ENCODE measurements around the gene CDCA4.

CDCA4 gene

GRCh38 chr14:104982548-104983230 lies 38.2 kb downstream of the CDCA4 start:
- no peaks in the 10 kb centered on the region for H3K9me3 ChIP-seq (ENCODE audit: control extremely low read depth in 1 of 5, control insufficient read depth in 4 of 5, insufficient read depth in 2 of 5, low read depth in 1 of 5, low read length in 4 of 5)
- no peak overlapping the region for H3K27ac ChIP-seq (ENCODE audit: insufficient read depth in 1 of 2, low read depth in 1 of 2, low read length in 2 of 2, poor library complexity in 1 of 2, severe bottlenecking in 2 of 2)
- CTCF ChIA-PET, result no interaction called here
- no peak for DNase-seq
- H3K4me1 ChIP-seq (ENCODE audit: control extremely low read depth in 1 of 4, control insufficient read depth in 4 of 4, insufficient read depth in 4 of 4, low read length in 3 of 4), result peaks cover 0 to 21% (median 20%) of the 10 kb centered on the region in 4 experiments
- POLR2A ChIA-PET, result no interaction called here
- H3K36me3 ChIP-seq (ENCODE audit: control insufficient read depth in 4 of 4, insufficient read depth in 4 of 4, low read length in 3 of 4), result no peaks in the 10 kb centered on the region
- peaks cover 0 to 13% (median 11%) of the 10 kb centered on the region in 5 experiments for H3K27me3 ChIP-seq (replicated peaks in 2 of 5; ENCODE audit: control insufficient read depth in 4 of 5, insufficient read depth in 5 of 5, low read length in 4 of 5)
- H3K4me3 ChIP-seq (ENCODE audit: control insufficient read depth in 1 of 7, extremely low read depth in 1 of 7, insufficient read depth in 4 of 7, low read depth in 2 of 7, low read length in 6 of 7), result no peak overlapping the region
- 90% methylated on average over 7 of the region's 10 CpGs for WGBS (ENCODE audit: insufficient coverage)

- 93% methylated on average over 13 of the region's 17 CpGs for WGBS (ENCODE audit: insufficient coverage)
- DNase-seq, result no peak
- Histone ChIP-seq H3K9me3 (ENCODE audit: control extremely low read depth in 1 of 5, control insufficient read depth in 4 of 5, insufficient read depth in 2 of 5, low read depth in 1 of 5, low read length in 4 of 5) (no peaks in the 10 kb centered on the region), H3K27me3 (replicated peaks in 2 of 5; ENCODE audit: control insufficient read depth in 4 of 5, insufficient read depth in 5 of 5, low read length in 4 of 5) (peaks cover 0 to 21% (median 17%) of the 10 kb centered on the region in 5 experiments), H3K4me3 (ENCODE audit: control insufficient read depth in 1 of 7, extremely low read depth in 1 of 7, insufficient read depth in 4 of 7, low read depth in 2 of 7, low read length in 6 of 7) (no peak overlapping the region), H3K27ac (ENCODE audit: insufficient read depth in 1 of 2, low read depth in 1 of 2, low read length in 2 of 2, poor library complexity in 1 of 2, severe bottlenecking in 2 of 2) (no peak overlapping the region), H3K36me3 (ENCODE audit: control insufficient read depth in 4 of 4, insufficient read depth in 4 of 4, low read length in 3 of 4) (no peaks in the 10 kb centered on the region), H3K4me1 (ENCODE audit: control extremely low read depth in 1 of 4, control insufficient read depth in 4 of 4, insufficient read depth in 4 of 4, low read length in 3 of 4) (peaks cover 0 to 25% (median 21%) of the 10 kb centered on the region in 4 experiments)
- ChIA-PET CTCF (interaction anchor here (1.0 to 1.9 kb wide), 3 partner anchors 38 to 63 kb away, joined by 3 to 11 read pairs (median 7); no protein-coding TSS in a partner anchor), POLR2A (no interaction called here)
These were observed 39.0 kb downstream of the CDCA4 start for GRCh38 chr14:104981699-104982541.

GRCh38 chr14:104980611-104981531 lies 40.0 kb downstream of the CDCA4 start:
- ChIA-PET POLR2A (no interaction called here), CTCF (interaction anchor here (1.0 to 1.9 kb wide), 4 partner anchors 12 to 64 kb away, joined by 3 to 11 read pairs (median 6); no protein-coding TSS in a partner anchor)
- Histone ChIP-seq H3K4me3 (ENCODE audit: control insufficient read depth in 1 of 7, extremely low read depth in 1 of 7, insufficient read depth in 4 of 7, low read depth in 2 of 7, low read length in 6 of 7) (no peak overlapping the region), H3K36me3 (ENCODE audit: control insufficient read depth in 4 of 4, insufficient read depth in 4 of 4, low read length in 3 of 4) (no peaks in the 10 kb centered on the region), H3K27me3 (replicated peaks in 2 of 5; ENCODE audit: control insufficient read depth in 4 of 5, insufficient read depth in 5 of 5, low read length in 4 of 5) (peaks cover 0 to 28% (median 18%) of the 10 kb centered on the region in 5 experiments), H3K4me1 (ENCODE audit: control extremely low read depth in 1 of 4, control insufficient read depth in 4 of 4, insufficient read depth in 4 of 4, low read length in 3 of 4) (peaks cover 0 to 18% (median 15%) of the 10 kb centered on the region in 4 experiments), H3K27ac (ENCODE audit: insufficient read depth in 1 of 2, low read depth in 1 of 2, low read length in 2 of 2, poor library complexity in 1 of 2, severe bottlenecking in 2 of 2) (no peak overlapping the region), H3K9me3 (ENCODE audit: control extremely low read depth in 1 of 5, control insufficient read depth in 4 of 5, insufficient read depth in 2 of 5, low read depth in 1 of 5, low read length in 4 of 5) (no peaks in the 10 kb centered on the region)
- 96% methylated on average over 21 of the region's 22 CpGs for WGBS (ENCODE audit: insufficient coverage)
- no peak for DNase-seq

DNA sequence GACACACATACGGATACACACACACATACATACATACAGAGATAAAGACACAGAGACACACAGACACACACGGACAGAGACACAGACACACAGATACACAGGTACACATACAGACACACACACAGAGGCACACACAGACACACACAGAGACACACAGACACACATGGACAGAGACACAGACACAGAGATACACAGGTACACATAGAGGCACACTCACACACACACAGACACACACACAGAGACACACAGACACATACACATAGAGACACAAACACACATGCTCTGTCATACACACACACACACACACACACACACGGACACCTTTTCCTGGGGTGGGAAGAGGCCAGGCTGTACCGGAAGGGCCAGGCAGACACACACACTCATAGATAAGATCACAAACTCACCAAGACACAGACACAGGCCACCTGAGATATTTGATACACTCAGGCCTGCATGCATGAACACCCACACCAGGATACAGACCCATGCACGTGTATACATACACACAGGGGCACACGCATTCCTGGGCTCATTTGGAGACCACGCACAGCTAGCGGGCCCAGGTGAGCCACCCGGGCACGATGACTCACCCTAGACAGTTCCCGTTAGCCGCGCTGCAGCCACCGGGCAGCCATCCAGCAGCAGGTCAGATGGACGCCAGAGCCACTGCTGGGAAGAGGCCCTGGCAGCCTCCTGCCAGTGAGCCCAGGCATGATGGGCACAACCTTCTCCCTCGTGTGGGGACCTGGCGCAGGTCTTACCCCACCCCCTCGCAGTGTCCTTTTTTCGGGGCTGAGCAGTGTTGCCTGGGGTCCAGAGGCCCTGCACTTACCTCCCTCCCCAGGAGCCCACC lies 40.9 kb downstream of the CDCA4 start:
- peaks cover 0 to 28% (median 18%) of the 10 kb centered on the region in 5 experiments for H3K27me3 ChIP-seq (replicated peaks in 2 of 5; ENCODE audit: control insufficient read depth in 4 of 5, insufficient read depth in 5 of 5, low read length in 4 of 5)
- 86% methylated on average over 16 of the region's 19 CpGs for WGBS (ENCODE audit: insufficient coverage)
- CTCF ChIA-PET, result interaction anchor here (1.4 to 1.9 kb wide), 2 partner anchors 11 to 63 kb away, joined by 4 to 11 read pairs; no protein-coding TSS in a partner anchor
- no peak overlapping the region for H3K27ac ChIP-seq (ENCODE audit: insufficient read depth in 1 of 2, low read depth in 1 of 2, low read length in 2 of 2, poor library complexity in 1 of 2, severe bottlenecking in 2 of 2)
- POLR2A ChIA-PET, result no interaction called here
- H3K4me1 ChIP-seq (ENCODE audit: control extremely low read depth in 1 of 4, control insufficient read depth in 4 of 4, insufficient read depth in 4 of 4, low read length in 3 of 4), result peaks cover 0 to 18% (median 13%) of the 10 kb centered on the region in 4 experiments
- H3K9me3 ChIP-seq (ENCODE audit: control extremely low read depth in 1 of 5, control insufficient read depth in 4 of 5, insufficient read depth in 2 of 5, low read depth in 1 of 5, low read length in 4 of 5), result no peaks in the 10 kb centered on the region
- no peaks in the 10 kb centered on the region for H3K36me3 ChIP-seq (ENCODE audit: control insufficient read depth in 4 of 4, insufficient read depth in 4 of 4, low read length in 3 of 4)
- no peak overlapping the region for H3K4me3 ChIP-seq (ENCODE audit: control insufficient read depth in 1 of 7, extremely low read depth in 1 of 7, insufficient read depth in 4 of 7, low read depth in 2 of 7, low read length in 6 of 7)
- DNase-seq, result no peak

- H3K27ac ChIP-seq (ENCODE audit: insufficient read depth in 1 of 2, low read depth in 1 of 2, low read length in 2 of 2, poor library complexity in 1 of 2, severe bottlenecking in 2 of 2), result no peak overlapping the region
These were observed 41.9 kb downstream of the CDCA4 start for GRCh38 chr14:104978746-104979691.

More at GRCh38 chr14:104978746-104979691, 41.9 kb downstream of the CDCA4 start:
- ChIA-PET POLR2A (interaction anchor here (0.6 kb wide), 1 partner anchor 288 kb away, joined by 7 read pairs; no protein-coding TSS in a partner anchor), CTCF (interaction anchor here (1.3 to 1.4 kb wide), 2 partner anchors 10 to 65 kb away, joined by 4 to 6 read pairs; no protein-coding TSS in a partner anchor)
- peak in 1 of 3 donors; percentile 24 for DNase-seq
- H3K27me3 ChIP-seq (replicated peaks in 2 of 5; ENCODE audit: control insufficient read depth in 4 of 5, insufficient read depth in 5 of 5, low read length in 4 of 5), result peaks cover 0 to 28% (median 18%) of the 10 kb centered on the region in 5 experiments
- no peaks in the 10 kb centered on the region for H3K9me3 ChIP-seq (ENCODE audit: control extremely low read depth in 1 of 5, control insufficient read depth in 4 of 5, insufficient read depth in 2 of 5, low read depth in 1 of 5, low read length in 4 of 5)
- peak overlapping the region in 3 of 7 experiments; percentile 19 to 74 (median 66) for H3K4me3 ChIP-seq (ENCODE audit: control insufficient read depth in 1 of 7, extremely low read depth in 1 of 7, insufficient read depth in 4 of 7, low read depth in 2 of 7, low read length in 6 of 7)
- no peaks in the 10 kb centered on the region for H3K36me3 ChIP-seq (ENCODE audit: control insufficient read depth in 4 of 4, insufficient read depth in 4 of 4, low read length in 3 of 4)
- H3K4me1 ChIP-seq (ENCODE audit: control extremely low read depth in 1 of 4, control insufficient read depth in 4 of 4, insufficient read depth in 4 of 4, low read length in 3 of 4), result peaks cover 0 to 16% (median 13%) of the 10 kb centered on the region in 4 experiments
- 48% methylated on average over 26 of the region's 32 CpGs for WGBS (ENCODE audit: insufficient coverage)
